Bronchial epithelial cell (primary cell): Measurements from ENCODE around the gene GRIK4. TPM values are rescaled to one million over a fixed set of nuclear protein-coding genes. Genes with fewer than 3 reads are reported as not detected.

ENCODE experiments used
- DNase-seq: peaks from one replicate; pipeline ENCODE4 v3.0.0-alpha.2; 2010; ENCODE audit warnings: low read depth
- FAIRE-seq: peaks from 2 replicates; lab custom pipeline; 2011; peaks lifted over from hg19 to GRCh38; lab: Jason Lieb, UNC
- H3K27me3 ChIP-seq: 2 replicates; pipeline ENCODE4 v1.5.1; 2011; ENCODE audit warnings: low read length; ENCODE audit not compliant: control insufficient read depth, insufficient read depth
- H3K36me3 ChIP-seq: 2 replicates; pipeline ENCODE4 v1.5.1; 2011; ENCODE audit warnings: low read length; ENCODE audit not compliant: control insufficient read depth, insufficient read depth
- H3K4me3 ChIP-seq: 2 replicates; pipeline ENCODE4 v1.5.1; 2011; ENCODE audit warnings: mild to moderate bottlenecking, low read depth, low read length, control low read depth
- total RNA-seq: library from RNA; depleted of rRNA; stranded (reverse); fragments of >200 nt; gene quantifications from 2 replicates; pipeline ENCODE4 v1.2.1, GENCODE V29; 2014
- TF ChIP-seq, protein P1 (sequence below): IDR thresholded peaks from 2 replicates; pipeline ENCODE4 v1.5.1; 2011; ENCODE audit warnings: mild to moderate bottlenecking, moderate library complexity, low read length, control low read depth, inconsistent platforms; ENCODE audit not compliant: insufficient read depth, severe bottlenecking

GRIK4 gene
- total RNA-seq, 1 donor from 2014 or later: not detected

DNA sequence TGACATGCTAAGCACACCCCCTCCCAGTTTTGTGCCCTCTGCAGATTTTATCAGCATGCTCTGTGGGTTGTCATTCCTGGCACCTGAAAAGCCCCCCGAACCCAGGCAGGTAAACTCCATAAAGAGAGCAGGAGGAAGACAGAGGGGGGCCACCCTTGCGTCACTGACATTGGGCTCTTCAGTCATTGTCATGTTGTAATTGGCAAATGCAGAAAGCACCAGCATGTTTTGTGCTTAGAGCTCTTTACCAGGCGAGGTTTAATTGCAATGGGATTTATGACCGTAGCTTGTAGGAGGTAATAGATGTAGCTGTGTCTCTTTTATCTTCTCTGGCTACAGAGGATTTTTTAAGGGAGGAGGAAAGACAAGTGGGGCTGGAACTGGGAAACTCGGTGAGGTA is 201.7 kb downstream of the GRIK4 start:
- no peak for DNase-seq

DNA sequence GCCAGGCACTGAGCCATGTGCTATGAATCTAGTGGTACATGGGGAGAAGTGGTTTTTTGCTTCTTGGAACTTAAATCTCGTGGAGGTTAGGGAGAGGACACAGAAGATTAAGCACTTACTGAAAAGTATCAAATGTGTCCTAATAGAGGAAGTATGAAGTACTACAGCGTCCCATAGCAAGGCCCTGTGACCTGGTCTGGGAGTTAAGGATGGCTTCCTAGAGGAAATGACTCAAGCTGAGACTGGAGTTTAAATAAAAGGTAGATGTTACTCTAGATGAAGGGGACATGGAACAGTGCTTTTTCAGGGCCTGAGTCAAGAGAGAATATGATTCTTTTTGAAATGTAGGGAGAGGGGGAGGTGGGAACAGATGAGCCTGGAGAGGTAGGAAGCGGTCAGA is 202.9 kb downstream of the GRIK4 start:
- peaks cover 4% of the 10 kb centered on the region for H3K27me3 ChIP-seq
- H3K36me3 ChIP-seq: no peaks in the 10 kb centered on the region
- no peak overlapping the region for H3K4me3 ChIP-seq
- FAIRE-seq (peak; percentile 58), DNase-seq (peak; percentile 5)
- TF ChIP-seq, protein P1, sequence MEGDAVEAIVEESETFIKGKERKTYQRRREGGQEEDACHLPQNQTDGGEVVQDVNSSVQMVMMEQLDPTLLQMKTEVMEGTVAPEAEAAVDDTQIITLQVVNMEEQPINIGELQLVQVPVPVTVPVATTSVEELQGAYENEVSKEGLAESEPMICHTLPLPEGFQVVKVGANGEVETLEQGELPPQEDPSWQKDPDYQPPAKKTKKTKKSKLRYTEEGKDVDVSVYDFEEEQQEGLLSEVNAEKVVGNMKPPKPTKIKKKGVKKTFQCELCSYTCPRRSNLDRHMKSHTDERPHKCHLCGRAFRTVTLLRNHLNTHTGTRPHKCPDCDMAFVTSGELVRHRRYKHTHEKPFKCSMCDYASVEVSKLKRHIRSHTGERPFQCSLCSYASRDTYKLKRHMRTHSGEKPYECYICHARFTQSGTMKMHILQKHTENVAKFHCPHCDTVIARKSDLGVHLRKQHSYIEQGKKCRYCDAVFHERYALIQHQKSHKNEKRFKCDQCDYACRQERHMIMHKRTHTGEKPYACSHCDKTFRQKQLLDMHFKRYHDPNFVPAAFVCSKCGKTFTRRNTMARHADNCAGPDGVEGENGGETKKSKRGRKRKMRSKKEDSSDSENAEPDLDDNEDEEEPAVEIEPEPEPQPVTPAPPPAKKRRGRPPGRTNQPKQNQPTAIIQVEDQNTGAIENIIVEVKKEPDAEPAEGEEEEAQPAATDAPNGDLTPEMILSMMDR: no peak

More for the DNA sequence above, 201.7 kb downstream of the GRIK4 start:
- Histone ChIP-seq H3K4me3 (no peak overlapping the region), H3K27me3 (peaks cover under 1% of the 10 kb centered on the region), H3K36me3 (no peaks in the 10 kb centered on the region)
- TF ChIP-seq, protein P1: no peak
- FAIRE-seq: no peak

DNA sequence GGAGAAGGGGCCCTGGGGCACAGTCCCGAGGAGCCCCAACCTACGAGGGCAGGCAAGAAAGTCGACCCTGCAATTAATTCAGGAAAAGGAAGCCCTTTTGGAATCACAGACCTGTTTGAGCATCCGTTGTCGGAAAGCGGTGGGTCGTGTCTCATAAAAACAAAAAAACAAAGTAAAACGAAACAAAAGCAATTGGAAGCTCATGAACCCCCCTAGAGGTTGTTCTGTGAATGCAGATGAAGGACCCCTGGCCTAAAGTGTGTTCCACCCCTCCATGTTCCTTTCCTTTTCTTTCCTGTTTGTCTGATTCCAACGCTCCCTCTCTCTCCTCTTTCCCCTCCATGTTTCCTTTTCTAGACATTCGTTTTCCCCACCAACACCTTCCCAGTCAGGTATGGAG is 203.7 kb downstream of the GRIK4 start:
- Histone ChIP-seq H3K36me3 (no peaks in the 10 kb centered on the region), H3K27me3 (peaks cover 4% of the 10 kb centered on the region), H3K4me3 (no peak overlapping the region)
- DNase-seq (no peak), FAIRE-seq (no peak)
- TF ChIP-seq, protein P1: peak; percentile 21

DNA sequence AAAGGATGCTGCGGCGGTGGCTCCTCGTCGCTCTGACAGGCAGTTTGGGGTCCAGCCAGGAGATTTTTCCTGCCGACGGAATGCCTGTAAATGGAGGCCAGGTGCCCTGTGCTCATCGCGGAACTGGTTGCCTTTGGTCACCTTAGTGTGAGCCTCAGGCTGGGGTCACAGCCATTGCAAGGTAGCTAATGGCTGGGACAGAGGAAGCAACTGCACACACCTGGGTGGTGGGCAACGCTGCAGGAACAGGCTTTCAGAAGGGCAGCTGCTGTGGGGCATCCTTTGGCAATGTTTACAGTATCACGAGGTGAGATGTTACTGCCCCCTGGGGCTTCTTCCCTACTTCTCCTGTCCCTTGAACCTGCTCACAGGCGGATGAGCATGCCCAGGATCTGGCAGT is 205.5 kb downstream of the GRIK4 start:
- no peak overlapping the region for H3K4me3 ChIP-seq
- H3K36me3 ChIP-seq: no peaks in the 10 kb centered on the region
- DNase-seq (no peak), FAIRE-seq (no peak)
- peaks cover 4% of the 10 kb centered on the region for H3K27me3 ChIP-seq
- TF ChIP-seq, protein P1: no peak

DNA sequence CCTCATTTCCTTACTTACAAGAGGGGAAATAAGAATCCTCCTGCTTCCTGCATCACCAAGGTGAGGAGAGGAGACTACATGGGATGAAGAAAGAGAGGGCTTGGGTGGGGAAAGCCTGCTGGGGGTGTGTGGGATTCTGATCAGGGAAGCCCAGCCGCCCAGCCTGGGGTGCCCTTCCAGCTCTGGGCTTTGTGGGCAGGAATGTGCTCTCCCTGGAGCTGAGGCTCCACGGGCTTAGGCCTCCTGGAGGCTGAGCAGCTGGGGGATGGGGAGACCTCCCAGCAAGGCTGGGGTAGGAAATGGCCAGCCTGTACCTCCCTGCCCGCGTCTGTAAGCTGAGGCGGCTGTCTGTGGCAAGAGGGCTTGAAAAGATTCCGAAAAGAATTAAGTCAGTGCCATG is 206.1 kb downstream of the GRIK4 start:
- TF ChIP-seq, protein P1: no peak
- H3K4me3 ChIP-seq: no peak overlapping the region
- H3K27me3 ChIP-seq: peaks cover 4% of the 10 kb centered on the region
- DNase-seq (no peak), FAIRE-seq (no peak)
- no peaks in the 10 kb centered on the region for H3K36me3 ChIP-seq

DNA sequence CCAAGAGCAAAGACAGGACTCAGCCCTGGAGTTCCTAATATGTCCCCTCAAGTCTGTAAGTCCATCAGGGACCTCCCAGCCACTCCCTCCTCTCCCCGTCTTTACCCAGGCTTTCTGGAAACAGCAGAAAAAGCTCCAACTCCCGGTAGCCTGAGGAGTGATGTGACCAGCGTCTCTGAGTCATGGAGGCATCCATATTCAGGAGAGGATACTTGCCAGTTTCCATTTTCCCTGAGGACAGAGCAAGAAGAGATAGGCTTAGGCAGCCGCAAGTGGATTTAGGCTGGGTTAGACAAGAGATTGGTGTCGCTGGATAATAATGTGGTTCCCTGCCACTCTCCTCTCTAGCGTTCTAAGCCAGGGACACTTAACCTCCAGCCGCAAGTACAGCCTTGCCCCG is 206.6 kb downstream of the GRIK4 start:
- peaks cover 4% of the 10 kb centered on the region for H3K27me3 ChIP-seq
- TF ChIP-seq, protein P1: no peak
- no peak overlapping the region for H3K4me3 ChIP-seq
- FAIRE-seq (no peak), DNase-seq (no peak)
- H3K36me3 ChIP-seq: no peaks in the 10 kb centered on the region
